Measurements from ENCODE around the gene EYS. TPM values are rescaled to one million over a fixed set of nuclear protein-coding genes. Genes with fewer than 3 reads are reported as not detected.
A peak's percentile ranks its signal among the peaks of the same experiment; 100 is the strongest.

EYS gene
- polyA plus RNA-seq, 1 experiment, result not detected

- DNase-seq (ENCODE audit: low read depth), result no peak
- Histone ChIP-seq H3K27me3 (ENCODE audit: control insufficient read depth, insufficient read depth, low read length) (no peaks in the 10 kb centered on the region), H3K4me3 (ENCODE audit: low read depth, low read length) (no peak overlapping the region), H3K36me3 (ENCODE audit: control insufficient read depth, insufficient read depth, low read length) (no peaks in the 10 kb centered on the region)
- ChIA-PET POLR2A (no interaction called here), CTCF (no interaction called here)
- no peak for TF ChIP-seq CTCF (IDR thresholded peaks at IDR 0.05; ENCODE audit: insufficient read depth, low read depth, low read length)
Observed at GRCh38 chr6:64334636-64335035, 1372.4 kb downstream of the EYS start.

GRCh38 chr6:64330694-64331307, 1376.2 kb downstream of the EYS start:
- no peak for DNase-seq (ENCODE audit: low read depth)
- Histone ChIP-seq H3K27me3 (ENCODE audit: control insufficient read depth, insufficient read depth, low read length) (no peaks in the 10 kb centered on the region), H3K4me3 (ENCODE audit: low read depth, low read length) (no peak overlapping the region), H3K36me3 (ENCODE audit: control insufficient read depth, insufficient read depth, low read length) (no peaks in the 10 kb centered on the region)
- ChIA-PET CTCF (no interaction called here), POLR2A (no interaction called here)
- TF ChIP-seq CTCF (IDR thresholded peaks at IDR 0.05; ENCODE audit: insufficient read depth, low read depth, low read length), result peak; percentile 34; the same call in 1 of the 2 replicates

- CTCF ChIA-PET, result no interaction called here
- POLR2A ChIA-PET, result no interaction called here
- H3K27me3 ChIP-seq (ENCODE audit: control insufficient read depth, insufficient read depth, low read length), result no peaks in the 10 kb centered on the region
Observed at GRCh38 chr6:64326939-64327338, 1380.1 kb downstream of the EYS start.

GRCh38 chr6:64325093-64325492, 1381.9 kb downstream of the EYS start:
- no peak for TF ChIP-seq CTCF (IDR thresholded peaks at IDR 0.05; ENCODE audit: insufficient read depth, low read depth, low read length)
- DNase-seq (ENCODE audit: low read depth), result no peak
- CTCF ChIA-PET, result no interaction called here

More at GRCh38 chr6:64326939-64327338, 1380.1 kb downstream of the EYS start:
- no peak for TF ChIP-seq CTCF (IDR thresholded peaks at IDR 0.05; ENCODE audit: insufficient read depth, low read depth, low read length)
- H3K4me3 ChIP-seq (ENCODE audit: low read depth, low read length), result no peak overlapping the region
- H3K36me3 ChIP-seq (ENCODE audit: control insufficient read depth, insufficient read depth, low read length), result no peaks in the 10 kb centered on the region
- no peak for DNase-seq (ENCODE audit: low read depth)

GRCh38 chr6:64310214-64310613, 1396.8 kb downstream of the EYS start:
- Histone ChIP-seq H3K36me3 (ENCODE audit: control insufficient read depth, insufficient read depth, low read length) (no peaks in the 10 kb centered on the region), H3K27me3 (ENCODE audit: control insufficient read depth, insufficient read depth, low read length) (no peaks in the 10 kb centered on the region), H3K4me3 (ENCODE audit: low read depth, low read length) (no peak overlapping the region)
- ChIA-PET POLR2A (no interaction called here), CTCF (no interaction called here)
- no peak for DNase-seq (ENCODE audit: low read depth)
- no peak for TF ChIP-seq CTCF (IDR thresholded peaks at IDR 0.05; ENCODE audit: insufficient read depth, low read depth, low read length)

More at GRCh38 chr6:64325093-64325492, 1381.9 kb downstream of the EYS start:
- H3K27me3 ChIP-seq (ENCODE audit: control insufficient read depth, insufficient read depth, low read length), result no peaks in the 10 kb centered on the region
- POLR2A ChIA-PET, result no interaction called here
- H3K36me3 ChIP-seq (ENCODE audit: control insufficient read depth, insufficient read depth, low read length), result no peaks in the 10 kb centered on the region
- no peak overlapping the region for H3K4me3 ChIP-seq (ENCODE audit: low read depth, low read length)
